Brain microvascular endothelial cell (primary cell): ENCODE results near the gene CSPG4.
"Not testable (repeated sequence)": the region's sequence is repeated elsewhere in the genome, so short reads cannot be mapped to it uniquely, and the experiment has no call there.

Experiments
- DNase-seq: peaks from one replicate; pipeline ENCODE4 v3.0.0-alpha.2; 2020
- H3K27ac ChIP-seq: fragments of 250-450 bp; sonication (Bioruptor Pico); 2 replicates; pipeline ENCODE4 v1.5.1; 2020; ENCODE audit warnings: mild to moderate bottlenecking, moderate library complexity
- H3K27me3 ChIP-seq: fragments of 250-450 bp; sonication (Bioruptor Pico); replicated peaks from 2 replicates; pipeline ENCODE4 v1.5.1; 2020; ENCODE audit warnings: mild to moderate bottlenecking
- H3K36me3 ChIP-seq: fragments of 250-450 bp; sonication (Bioruptor Pico); replicated peaks from 2 replicates; pipeline ENCODE4 v1.5.1; 2020; ENCODE audit warnings: mild to moderate bottlenecking
- H3K4me3 ChIP-seq: 2 replicates; pipeline ENCODE4 v1.5.1; 2011; ENCODE audit warnings: low read depth, mild to moderate bottlenecking, control low read depth, low read length, moderate library complexity
- CTCF ChIP-seq: IDR thresholded peaks from 2 replicates; pipeline ENCODE4 v1.5.1; 2011; ENCODE audit warnings: low read depth, mild to moderate bottlenecking, moderate library complexity, low read length, control low read depth, inconsistent platforms; ENCODE audit errors: missing control alignments
- in situ Hi-C: cut with HindIII; loops from 2 replicates; pipeline ENCODE4 v1.10.0; 2017; ENCODE audit warnings: low sequenced_read_pairs, low pct_ligation_motif_present

CSPG4 gene

GRCh38 chr15:75738014-75738646 is 25.5 kb upstream of the CSPG4 start:
- in situ Hi-C loops: no loop called here
- DNase-seq: no peak
- Histone ChIP-seq H3K36me3 (no peaks in the 10 kb centered on the region), H3K4me3 (peak overlapping the region; percentile 68), H3K27me3 (no peaks in the 10 kb centered on the region), H3K27ac (no peak overlapping the region)
- no peak for TF ChIP-seq CTCF

DNA sequence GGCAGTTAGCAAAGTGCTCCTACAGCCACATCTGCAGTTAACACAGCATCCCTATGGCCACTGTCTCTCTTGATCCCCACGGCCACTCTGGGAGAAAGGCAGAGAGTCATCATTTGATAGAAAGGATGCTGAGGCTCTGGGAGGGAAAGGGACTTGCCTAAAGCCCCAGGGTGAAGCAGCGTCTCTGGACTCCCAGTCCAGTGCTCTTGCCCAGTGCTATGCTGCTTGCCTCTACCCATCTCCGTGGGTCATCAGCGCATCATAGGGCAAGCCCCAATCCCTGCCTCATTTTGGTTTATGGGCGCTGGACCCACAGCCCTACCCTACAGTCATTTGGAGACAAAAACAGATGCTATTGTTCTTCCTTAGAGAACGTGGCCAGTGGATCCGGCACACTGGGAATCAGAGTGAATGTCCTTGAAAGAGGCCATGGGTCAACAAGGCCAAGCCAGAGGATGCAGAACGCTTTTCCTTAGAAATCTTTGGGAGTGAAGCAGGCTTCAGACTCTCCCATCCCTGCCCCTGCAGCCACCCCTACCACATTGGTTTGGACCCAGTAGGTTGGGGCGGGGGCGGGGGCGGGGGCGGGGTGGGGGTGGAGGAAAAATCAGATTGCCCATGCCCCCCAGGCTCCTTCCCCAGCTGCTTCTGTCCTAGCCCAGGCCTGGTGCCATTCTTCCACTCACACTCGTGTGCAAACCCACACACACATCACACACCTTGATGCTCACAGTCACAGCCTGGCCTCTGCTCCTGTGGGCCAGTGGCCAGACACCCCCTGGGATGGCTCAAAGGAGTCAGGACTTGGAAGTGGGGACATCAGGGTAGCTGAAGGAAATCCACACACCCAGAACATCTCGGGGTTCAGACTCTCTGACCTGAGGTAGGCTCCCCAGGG is 24.7 kb upstream of the CSPG4 start:
- H3K36me3 ChIP-seq, DNase-seq, in situ Hi-C loops, H3K27me3 ChIP-seq, H3K27ac ChIP-seq: not testable (repeated sequence)
- H3K4me3 ChIP-seq: peak overlapping the region; percentile 68

DNA sequence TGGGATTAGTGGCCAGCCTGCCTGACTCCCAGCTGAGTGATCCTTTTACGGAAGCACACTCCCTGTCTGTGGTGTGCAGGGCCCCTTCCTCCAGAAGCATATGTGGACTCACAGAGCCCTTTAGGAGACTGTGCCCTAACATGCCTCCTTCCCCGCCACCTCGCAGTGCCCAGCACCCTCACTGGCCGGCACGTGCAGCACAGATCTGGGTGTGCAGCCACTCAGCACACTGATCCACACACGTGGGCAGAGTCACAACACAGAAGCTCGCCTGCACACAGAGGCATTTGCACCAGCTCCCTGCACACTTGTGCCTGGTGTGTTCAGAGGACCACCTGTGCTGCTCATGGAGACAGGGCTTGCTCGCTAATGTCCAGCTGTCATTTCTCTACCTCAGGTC is 23.6 kb upstream of the CSPG4 start:
- Histone ChIP-seq H3K36me3 (no peaks in the 10 kb centered on the region), H3K4me3 (no peak overlapping the region), H3K27ac (no peak overlapping the region), H3K27me3 (no peaks in the 10 kb centered on the region)
- in situ Hi-C loops: no loop called here
- DNase-seq: no peak
- TF ChIP-seq CTCF: no peak

GRCh38 chr15:75734861-75735760 is 22.5 kb upstream of the CSPG4 start:
- DNase-seq, H3K27ac ChIP-seq, in situ Hi-C loops, H3K4me3 ChIP-seq, H3K36me3 ChIP-seq, H3K27me3 ChIP-seq: not testable (repeated sequence)

- H3K36me3 ChIP-seq: no peaks in the 10 kb centered on the region
- H3K27me3 ChIP-seq: no peaks in the 10 kb centered on the region
- no peak overlapping the region for H3K27ac ChIP-seq
- no peak for TF ChIP-seq CTCF
- in situ Hi-C loops: no loop called here
- no peak overlapping the region for H3K4me3 ChIP-seq
- no peak for DNase-seq
Observed at GRCh38 chr15:75733761-75734651, 21.4 kb upstream of the CSPG4 start.

DNA sequence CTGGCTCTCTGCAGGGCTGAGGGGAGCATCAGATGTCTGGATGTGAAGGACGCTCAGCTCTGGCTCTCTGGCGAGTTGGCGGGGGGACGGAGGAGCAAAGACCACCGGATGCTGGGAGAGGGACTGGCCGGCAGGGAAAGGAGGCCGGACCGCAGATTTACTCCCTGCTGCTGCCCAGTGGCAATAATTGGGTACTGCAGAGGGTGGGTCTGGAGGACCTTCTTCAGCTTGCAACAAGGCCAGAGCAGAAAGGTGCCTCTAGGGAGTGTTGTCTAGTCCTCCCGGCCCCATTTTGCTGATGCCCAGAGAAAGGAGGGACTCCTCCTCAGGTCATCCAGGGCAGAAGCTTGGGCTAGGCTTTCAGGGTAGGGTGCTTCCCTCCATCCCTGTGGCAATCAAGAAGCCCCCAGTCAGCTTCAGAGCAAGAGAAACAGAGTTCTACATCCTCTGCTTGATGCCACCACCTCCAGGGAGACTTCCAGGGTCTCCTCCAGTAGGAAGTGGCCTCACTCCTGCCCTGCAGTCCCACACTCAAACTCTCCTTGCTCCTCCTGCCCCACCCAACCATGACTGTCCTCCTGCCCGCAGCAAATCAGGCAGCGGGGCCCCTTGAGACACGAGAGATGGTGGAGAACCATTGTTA is 20.3 kb upstream of the CSPG4 start:
- in situ Hi-C loops: no loop called here
- Histone ChIP-seq H3K36me3 (no peaks in the 10 kb centered on the region), H3K4me3 (no peak overlapping the region), H3K27me3 (no peaks in the 10 kb centered on the region), H3K27ac (no peak overlapping the region)
- peak; percentile 66 for DNase-seq
- peak; percentile 89 for TF ChIP-seq CTCF
